ENCODE data around the gene RAPGEF4.

RAPGEF4 gene

GRCh38 chr2:172863341-172863740, 127.7 kb downstream of the RAPGEF4 start:
- ATAC-seq = no peak

GRCh38 chr2:172864182-172864581, 128.5 kb downstream of the RAPGEF4 start:
- peak in 1 of 2 donors; percentile 33 for ATAC-seq

- no peak for ATAC-seq
These were observed 129.8 kb downstream of the RAPGEF4 start for GRCh38 chr2:172865422-172865821.

GRCh38 chr2:172869861-172870260, 134.2 kb downstream of the RAPGEF4 start:
- ATAC-seq = no peak

- no peak for ATAC-seq
These were observed 134.8 kb downstream of the RAPGEF4 start for GRCh38 chr2:172870396-172870795.

- ATAC-seq = peak in 1 of 2 donors; percentile 48
These were observed 142.2 kb downstream of the RAPGEF4 start for GRCh38 chr2:172877826-172878225.

- no peak for ATAC-seq
These were observed 142.6 kb downstream of the RAPGEF4 start for GRCh38 chr2:172878260-172878659.

GRCh38 chr2:172884336-172884735, 148.7 kb downstream of the RAPGEF4 start:
- ATAC-seq = no peak

- no peak for ATAC-seq
These were observed 150.4 kb downstream of the RAPGEF4 start for GRCh38 chr2:172885996-172886395.

GRCh38 chr2:172887280-172887679, 151.6 kb downstream of the RAPGEF4 start:
- no peak for ATAC-seq

GRCh38 chr2:172888714-172889669, 153.3 kb downstream of the RAPGEF4 start:
- no peak for ATAC-seq

GRCh38 chr2:172889768-172890430, 154.3 kb downstream of the RAPGEF4 start:
- ATAC-seq = no peak

- ATAC-seq = no peak
These were observed 157.5 kb downstream of the RAPGEF4 start for GRCh38 chr2:172893111-172893510.

- ATAC-seq = no peak
These were observed 158.0 kb downstream of the RAPGEF4 start for GRCh38 chr2:172893671-172894070.

- no peak for ATAC-seq
These were observed 159.2 kb downstream of the RAPGEF4 start for GRCh38 chr2:172894689-172895387.

GRCh38 chr2:172896661-172897081, 161.0 kb downstream of the RAPGEF4 start:
- no peak for ATAC-seq

- ATAC-seq = no peak
These were observed 165.2 kb downstream of the RAPGEF4 start for GRCh38 chr2:172900871-172901270.

GRCh38 chr2:172901913-172902312, 166.3 kb downstream of the RAPGEF4 start:
- no peak for ATAC-seq

GRCh38 chr2:172904236-172904635, 168.6 kb downstream of the RAPGEF4 start:
- ATAC-seq = no peak

GRCh38 chr2:172905937-172906811, 170.5 kb downstream of the RAPGEF4 start:
- no peak for ATAC-seq

GRCh38 chr2:172908275-172908674, 172.6 kb downstream of the RAPGEF4 start:
- no peak for ATAC-seq

GRCh38 chr2:172909454-172909853, 173.8 kb downstream of the RAPGEF4 start:
- ATAC-seq = no peak
